AG09309 (cell line): ENCODE data around the gene AIMP2.
"Not testable (repeated sequence)": the region's sequence is repeated elsewhere in the genome, so short reads cannot be mapped to it uniquely, and the experiment has no call there.

ENCODE experiments used
- DNase-seq: peaks from one replicate; pipeline ENCODE4 v3.0.0-alpha.2; 2010; ENCODE audit warnings: low read depth
- H3K4me3 ChIP-seq: 2 replicates; pipeline ENCODE4 v1.5.1; 2011; ENCODE audit warnings: mild to moderate bottlenecking, low read depth, low read length, moderate library complexity; ENCODE audit not compliant: control insufficient read depth
- TF ChIP-seq, protein P1 (sequence below): IDR thresholded peaks from 2 replicates; pipeline ENCODE4 v1.5.1; 2011; ENCODE audit warnings: mild to moderate bottlenecking, low read depth, low read length, inconsistent platforms; ENCODE audit not compliant: insufficient read depth, control insufficient read depth; ENCODE audit errors: missing control alignments

The AIMP2 gene

DNA sequence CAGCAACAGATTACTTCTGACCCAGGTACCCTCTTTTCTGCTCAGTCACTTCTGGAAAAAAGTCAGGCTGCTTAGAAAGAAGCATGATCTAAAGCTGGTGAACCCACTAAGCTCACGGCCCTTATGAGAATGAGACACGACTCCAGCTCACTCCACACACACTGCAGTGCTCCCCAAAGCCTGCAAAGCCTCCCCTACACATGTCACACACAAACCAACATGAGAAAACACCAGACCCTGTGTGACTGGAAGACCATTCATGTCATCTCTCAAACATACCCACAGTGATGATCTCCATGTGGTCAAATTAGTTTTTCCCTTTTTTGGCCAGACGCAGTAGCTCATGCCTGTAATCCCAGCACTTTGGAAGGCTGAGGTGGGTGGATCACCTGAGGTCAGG is 22.5 kb downstream of the AIMP2 start:
- no peak for DNase-seq
- H3K4me3 ChIP-seq: no peak overlapping the region
- TF ChIP-seq, protein P1, sequence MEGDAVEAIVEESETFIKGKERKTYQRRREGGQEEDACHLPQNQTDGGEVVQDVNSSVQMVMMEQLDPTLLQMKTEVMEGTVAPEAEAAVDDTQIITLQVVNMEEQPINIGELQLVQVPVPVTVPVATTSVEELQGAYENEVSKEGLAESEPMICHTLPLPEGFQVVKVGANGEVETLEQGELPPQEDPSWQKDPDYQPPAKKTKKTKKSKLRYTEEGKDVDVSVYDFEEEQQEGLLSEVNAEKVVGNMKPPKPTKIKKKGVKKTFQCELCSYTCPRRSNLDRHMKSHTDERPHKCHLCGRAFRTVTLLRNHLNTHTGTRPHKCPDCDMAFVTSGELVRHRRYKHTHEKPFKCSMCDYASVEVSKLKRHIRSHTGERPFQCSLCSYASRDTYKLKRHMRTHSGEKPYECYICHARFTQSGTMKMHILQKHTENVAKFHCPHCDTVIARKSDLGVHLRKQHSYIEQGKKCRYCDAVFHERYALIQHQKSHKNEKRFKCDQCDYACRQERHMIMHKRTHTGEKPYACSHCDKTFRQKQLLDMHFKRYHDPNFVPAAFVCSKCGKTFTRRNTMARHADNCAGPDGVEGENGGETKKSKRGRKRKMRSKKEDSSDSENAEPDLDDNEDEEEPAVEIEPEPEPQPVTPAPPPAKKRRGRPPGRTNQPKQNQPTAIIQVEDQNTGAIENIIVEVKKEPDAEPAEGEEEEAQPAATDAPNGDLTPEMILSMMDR: no peak

DNA sequence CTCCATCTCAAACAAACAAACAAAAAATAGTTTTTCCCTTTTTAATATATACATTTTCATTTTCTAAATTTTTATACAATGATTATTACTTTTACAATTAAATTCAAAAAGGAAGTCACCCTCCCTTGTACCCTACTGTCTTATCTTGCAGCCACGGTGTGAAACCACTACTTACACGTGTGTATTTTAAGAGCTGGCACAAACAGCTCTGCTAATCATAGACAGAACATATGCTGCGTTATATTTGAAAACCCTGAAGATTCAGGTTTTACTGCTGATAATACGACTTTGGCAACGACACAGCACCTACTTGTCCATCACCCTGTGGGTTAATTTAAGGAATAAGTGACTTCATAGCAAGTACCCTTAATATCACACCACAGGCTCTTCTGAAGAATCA is 23.1 kb downstream of the AIMP2 start:
- DNase-seq: no peak
- TF ChIP-seq, protein P1: no peak
- H3K4me3 ChIP-seq: no peak overlapping the region

DNA sequence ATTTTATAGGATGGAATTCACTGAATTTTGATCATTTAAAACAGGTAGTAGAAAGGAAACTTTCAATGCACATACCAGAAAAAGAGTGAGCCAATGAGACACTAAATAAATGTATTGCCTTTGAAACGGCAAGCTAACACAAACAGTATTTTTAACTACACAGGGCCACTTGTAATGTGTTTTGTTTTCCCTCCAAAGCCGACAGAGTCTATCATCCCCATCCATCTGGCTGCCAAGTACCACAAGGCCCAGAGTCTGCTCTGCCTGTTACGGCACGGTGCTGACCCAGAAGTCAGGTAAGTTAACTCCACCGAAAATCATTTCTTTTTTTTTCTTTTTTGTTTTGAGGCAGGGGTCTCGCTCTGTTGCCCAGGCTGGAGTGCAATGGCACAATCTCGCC is 23.6 kb downstream of the AIMP2 start:
- H3K4me3 ChIP-seq: no peak overlapping the region
- TF ChIP-seq, protein P1: no peak
- no peak for DNase-seq

DNA sequence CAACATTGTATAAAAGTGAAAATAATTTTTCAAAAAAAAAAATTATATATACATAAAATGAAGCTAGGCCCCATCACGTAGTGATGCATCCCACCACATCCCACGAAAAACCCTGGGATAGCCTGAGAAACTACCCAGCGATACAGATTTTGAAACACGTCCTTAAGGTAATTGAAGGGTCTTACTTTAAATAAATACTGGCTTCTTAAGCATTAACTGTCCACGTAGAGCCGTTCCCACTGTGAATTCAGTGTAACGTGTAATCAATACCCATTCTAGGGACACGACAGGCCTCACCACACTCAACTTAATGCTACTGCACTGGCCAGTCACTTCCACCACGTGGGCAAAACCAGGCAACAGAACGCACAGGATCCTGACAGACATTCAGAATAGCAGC is 26.1 kb downstream of the AIMP2 start:
- no peak for DNase-seq
- H3K4me3 ChIP-seq: no peak overlapping the region
- TF ChIP-seq, protein P1: no peak

DNA sequence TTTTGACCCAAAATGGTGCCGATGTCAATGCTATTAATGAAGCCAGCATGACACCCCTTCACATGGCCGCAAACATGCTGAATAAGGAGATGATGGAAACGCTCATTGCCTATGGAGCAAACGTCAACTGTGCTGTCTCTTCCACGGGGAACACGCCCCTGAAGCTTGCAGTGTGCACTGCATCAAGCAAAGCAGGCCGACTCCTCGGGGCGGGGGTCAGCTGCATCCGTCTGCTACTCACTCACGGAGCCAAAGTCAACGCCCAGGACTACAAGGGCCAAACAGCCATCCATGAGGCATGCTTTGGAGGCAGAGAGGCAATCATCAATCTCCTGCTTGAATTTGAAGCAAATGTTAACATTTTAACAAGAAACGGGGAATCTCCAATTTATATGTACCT is 26.6 kb downstream of the AIMP2 start:
- no peak overlapping the region for H3K4me3 ChIP-seq
- TF ChIP-seq, protein P1: no peak

DNA sequence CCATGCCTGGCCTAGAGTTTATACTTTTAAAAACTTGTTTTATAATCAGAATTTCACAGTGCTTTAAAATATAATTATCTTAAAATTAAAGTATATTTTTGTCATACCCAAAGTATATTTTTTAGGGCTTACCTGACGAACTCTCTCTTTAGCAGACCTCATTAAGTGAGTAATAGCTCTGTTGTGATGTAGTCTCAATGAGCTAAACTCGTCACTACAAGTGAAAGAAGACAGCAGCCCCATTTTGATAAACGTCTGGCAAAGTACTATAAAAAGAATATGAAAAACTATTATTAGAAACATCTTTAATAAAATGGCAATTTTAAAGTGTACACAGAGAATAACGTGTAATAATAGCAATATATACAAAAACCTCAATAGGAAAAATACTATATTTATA is 40.7 kb downstream of the AIMP2 start:
- no peak for DNase-seq
- no peak overlapping the region for H3K4me3 ChIP-seq
- TF ChIP-seq, protein P1: no peak

More for the DNA sequence above, 26.6 kb downstream of the AIMP2 start:
- no peak for DNase-seq

- not testable (repeated sequence) for DNase-seq
These were observed 42.1 kb downstream of the AIMP2 start for GRCh38 chr7:6051185-6051584.

More at GRCh38 chr7:6051185-6051584, 42.1 kb downstream of the AIMP2 start:
- not testable (repeated sequence) for H3K4me3 ChIP-seq
